GM12864 (cell line): ENCODE data around the gene ST6GALNAC4.

ENCODE experiments used
- DNase-seq: peaks from one replicate; pipeline ENCODE4 v3.0.0-alpha.2; 2011; ENCODE audit warnings: low read depth
- H3K4me3 ChIP-seq: 2 replicates; pipeline ENCODE4 v1.5.1; 2011; ENCODE audit warnings: mild to moderate bottlenecking, low read depth, low read length, control low read depth
- TF ChIP-seq, protein P1 (sequence below): IDR thresholded peaks from 2 replicates; pipeline ENCODE4 v1.5.1; 2011; ENCODE audit warnings: low read depth, mild to moderate bottlenecking, moderate library complexity, low read length, control low read depth, inconsistent platforms; ENCODE audit errors: missing control alignments

The ST6GALNAC4 gene

DNA sequence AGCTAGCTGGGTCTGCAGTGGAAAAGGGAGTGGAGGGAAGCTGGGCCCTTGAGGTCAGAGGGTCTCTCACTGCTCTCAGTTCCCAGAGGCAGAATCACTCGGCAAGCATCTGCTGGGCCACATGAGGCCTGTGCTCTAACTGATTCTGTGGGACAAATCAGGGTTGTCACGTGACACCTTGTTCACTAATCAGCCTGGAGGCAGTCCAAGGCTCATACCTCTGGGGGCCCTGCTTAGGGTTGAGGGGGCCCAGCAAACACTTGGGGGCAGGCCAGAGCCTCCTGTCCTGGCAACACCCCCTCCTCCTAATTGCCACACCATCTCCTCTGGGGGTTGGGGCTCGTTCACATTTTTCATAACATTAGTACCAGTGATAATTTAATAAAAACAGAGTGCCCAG lies 29.9 kb upstream of the ST6GALNAC4 start:
- TF ChIP-seq, protein P1, sequence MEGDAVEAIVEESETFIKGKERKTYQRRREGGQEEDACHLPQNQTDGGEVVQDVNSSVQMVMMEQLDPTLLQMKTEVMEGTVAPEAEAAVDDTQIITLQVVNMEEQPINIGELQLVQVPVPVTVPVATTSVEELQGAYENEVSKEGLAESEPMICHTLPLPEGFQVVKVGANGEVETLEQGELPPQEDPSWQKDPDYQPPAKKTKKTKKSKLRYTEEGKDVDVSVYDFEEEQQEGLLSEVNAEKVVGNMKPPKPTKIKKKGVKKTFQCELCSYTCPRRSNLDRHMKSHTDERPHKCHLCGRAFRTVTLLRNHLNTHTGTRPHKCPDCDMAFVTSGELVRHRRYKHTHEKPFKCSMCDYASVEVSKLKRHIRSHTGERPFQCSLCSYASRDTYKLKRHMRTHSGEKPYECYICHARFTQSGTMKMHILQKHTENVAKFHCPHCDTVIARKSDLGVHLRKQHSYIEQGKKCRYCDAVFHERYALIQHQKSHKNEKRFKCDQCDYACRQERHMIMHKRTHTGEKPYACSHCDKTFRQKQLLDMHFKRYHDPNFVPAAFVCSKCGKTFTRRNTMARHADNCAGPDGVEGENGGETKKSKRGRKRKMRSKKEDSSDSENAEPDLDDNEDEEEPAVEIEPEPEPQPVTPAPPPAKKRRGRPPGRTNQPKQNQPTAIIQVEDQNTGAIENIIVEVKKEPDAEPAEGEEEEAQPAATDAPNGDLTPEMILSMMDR: no peak
- no peak for DNase-seq
- H3K4me3 ChIP-seq: no peak overlapping the region

DNA sequence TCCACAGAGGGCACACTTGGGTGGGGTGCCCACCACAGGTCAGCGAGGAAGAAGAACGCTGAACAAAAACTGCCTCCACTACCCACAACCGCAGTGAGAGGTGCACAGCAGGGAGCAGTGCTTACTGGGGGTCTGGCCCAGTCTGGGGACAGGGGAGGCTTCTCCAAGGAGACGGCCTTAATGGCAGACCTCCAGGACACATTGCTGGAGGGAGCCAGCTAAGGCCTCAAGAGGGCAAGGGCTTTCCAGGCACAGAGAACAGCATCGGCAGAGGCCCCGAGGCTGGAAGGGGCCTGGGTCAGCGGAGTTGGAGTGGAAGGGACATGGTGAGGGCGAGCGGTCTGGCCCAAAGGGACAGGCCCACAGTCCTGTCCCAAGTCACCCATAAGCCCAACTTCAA lies 29.1 kb upstream of the ST6GALNAC4 start:
- no peak overlapping the region for H3K4me3 ChIP-seq
- DNase-seq: no peak
- TF ChIP-seq, protein P1: no peak

DNA sequence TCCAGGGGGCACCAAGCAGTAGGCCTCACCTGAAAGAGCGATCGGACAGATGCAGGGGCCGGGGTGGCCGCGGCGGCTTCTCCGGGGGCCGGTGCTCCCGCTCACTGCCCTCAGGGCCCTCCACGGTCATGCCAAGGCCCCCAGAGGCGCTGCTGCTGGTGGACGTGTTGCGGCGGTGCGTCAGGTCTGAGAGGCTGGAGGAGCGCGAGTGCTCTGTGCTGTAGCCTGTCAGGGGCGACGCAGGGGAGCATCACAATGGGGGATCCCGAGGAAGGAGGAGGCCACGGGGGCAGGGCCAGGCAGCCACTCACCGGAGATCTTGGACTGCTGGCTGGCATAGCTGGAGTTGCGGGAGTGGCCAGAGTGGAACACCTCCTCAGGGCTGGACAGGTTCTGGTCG lies 28.5 kb upstream of the ST6GALNAC4 start:
- TF ChIP-seq, protein P1: no peak
- no peak for DNase-seq
- H3K4me3 ChIP-seq: no peak overlapping the region

DNA sequence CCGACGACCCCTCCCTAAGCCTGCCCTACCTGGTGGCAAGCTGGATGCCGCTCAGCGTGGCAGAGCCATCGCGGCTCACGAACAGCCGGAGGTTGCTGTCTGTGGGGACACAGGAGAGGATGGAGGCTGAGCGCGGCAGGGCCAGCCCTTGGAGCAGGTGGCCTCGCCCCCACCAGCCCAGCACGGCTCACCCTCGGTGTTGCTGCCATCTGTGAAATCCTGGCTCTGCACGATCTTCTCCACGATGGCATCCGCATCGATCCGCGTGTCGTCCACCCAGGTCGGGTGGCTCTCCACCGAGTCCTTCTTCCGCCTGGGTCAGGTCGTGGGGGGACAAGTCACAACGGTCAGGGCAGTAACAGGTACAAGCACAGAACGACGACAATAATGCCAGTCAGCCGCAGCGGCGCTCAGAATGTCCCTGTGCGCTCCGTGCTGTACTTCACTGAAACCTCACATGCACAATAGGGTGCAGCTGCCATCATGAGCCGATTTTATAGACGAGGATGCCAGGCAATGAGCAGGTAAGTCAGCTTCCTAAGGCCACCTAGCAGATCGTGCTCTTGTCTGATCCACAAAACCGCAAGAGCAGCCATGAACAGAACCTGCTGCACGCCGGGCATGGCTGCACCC lies 27.9 kb upstream of the ST6GALNAC4 start:
- TF ChIP-seq, protein P1: no peak
- H3K4me3 ChIP-seq: no peak overlapping the region
- no peak for DNase-seq

DNA sequence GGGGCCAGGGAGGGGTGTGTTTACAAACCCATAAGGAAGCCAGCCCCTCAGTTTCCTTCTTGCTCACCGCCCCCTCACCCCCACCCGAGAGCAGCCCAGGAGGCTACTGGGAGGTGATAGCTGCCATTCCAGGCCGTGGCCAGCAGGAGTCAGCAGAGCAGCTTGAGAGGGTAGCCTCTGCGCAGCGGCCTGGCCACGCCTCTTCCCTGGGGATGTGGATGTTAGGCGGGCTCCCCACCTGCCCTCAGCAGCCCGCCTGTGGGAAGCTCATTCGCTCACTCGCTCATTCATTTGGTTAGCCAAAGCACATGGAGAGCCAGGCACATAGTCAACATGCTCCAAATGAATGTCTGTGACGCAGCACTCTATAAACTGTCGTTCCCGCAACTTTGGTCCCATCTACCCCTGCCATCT lies 26.9 kb upstream of the ST6GALNAC4 start:
- TF ChIP-seq, protein P1: peak; percentile 95

DNA sequence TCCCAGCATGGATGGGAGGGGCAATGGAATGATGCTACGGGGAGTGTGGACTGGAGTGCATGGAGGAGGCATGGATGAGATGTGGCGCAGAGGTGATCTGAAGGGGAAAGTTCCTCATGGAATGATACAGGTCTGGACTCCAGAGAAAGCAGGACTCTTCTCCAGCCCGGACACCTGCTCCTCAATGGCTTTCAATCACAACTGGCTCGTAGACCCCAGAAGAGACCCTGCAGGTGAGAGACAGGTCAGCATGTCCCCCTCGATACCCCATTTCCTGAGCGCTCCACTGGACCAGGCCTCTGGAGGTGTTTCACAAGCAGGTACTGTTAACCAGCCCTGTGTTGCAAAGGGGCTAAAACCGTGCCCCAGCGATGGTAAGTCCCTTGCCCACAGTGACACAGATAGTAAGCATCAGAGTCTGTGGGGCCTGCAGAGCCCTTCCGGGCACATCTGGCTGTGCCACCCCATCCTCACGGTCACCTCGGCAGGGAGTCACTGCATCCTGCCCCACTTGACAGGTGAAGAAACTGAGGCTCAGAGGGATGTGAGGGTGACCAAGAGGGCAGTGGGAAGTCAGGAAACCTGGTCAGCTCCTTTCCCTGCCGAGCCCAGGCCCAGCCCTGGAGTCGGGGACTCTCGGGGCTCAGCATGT lies 26.3 kb upstream of the ST6GALNAC4 start:
- DNase-seq: no peak
- TF ChIP-seq, protein P1: no peak
- no peak overlapping the region for H3K4me3 ChIP-seq

More for the DNA sequence above, 26.9 kb upstream of the ST6GALNAC4 start:
- H3K4me3 ChIP-seq: no peak overlapping the region
- peak; percentile 45 for DNase-seq
